ENCODE data around the gene SLC6A11. TPM values are rescaled to one million over a fixed set of nuclear protein-coding genes. Genes with fewer than 3 reads are reported as not detected.

The SLC6A11 gene
- total RNA-seq, 8 experiments from 2014 or later: 0.20 to 22.9 (median 0.71) TPM; not detected in 1

- in situ Hi-C loops (cut with MboI; ENCODE audit: low pct_unique_long_range_greater_than_20kb in 2 of 9, low sequenced_read_pairs in 9 of 9, unreplicated experiment in 9 of 9): no loop called here
- no peak for ATAC-seq (replicated peaks in 6 of 8)
- WGBS, 10 experiments: 20 to 80% (median 60%) methylated on average over 1 to 4 of the region's 8 CpGs; no CpG with 5 or more reads in 3 of the 10 experiments
- no peak overlapping the region for H3K4me3 ChIP-seq
- H3K27ac ChIP-seq: no peak overlapping the region
- H3K4me1 ChIP-seq (replicated peaks in 1 of 2): no peaks in the 10 kb centered on the region
Observed at GRCh38 chr3:10778492-10779292, 37.3 kb upstream of the SLC6A11 start.

DNA sequence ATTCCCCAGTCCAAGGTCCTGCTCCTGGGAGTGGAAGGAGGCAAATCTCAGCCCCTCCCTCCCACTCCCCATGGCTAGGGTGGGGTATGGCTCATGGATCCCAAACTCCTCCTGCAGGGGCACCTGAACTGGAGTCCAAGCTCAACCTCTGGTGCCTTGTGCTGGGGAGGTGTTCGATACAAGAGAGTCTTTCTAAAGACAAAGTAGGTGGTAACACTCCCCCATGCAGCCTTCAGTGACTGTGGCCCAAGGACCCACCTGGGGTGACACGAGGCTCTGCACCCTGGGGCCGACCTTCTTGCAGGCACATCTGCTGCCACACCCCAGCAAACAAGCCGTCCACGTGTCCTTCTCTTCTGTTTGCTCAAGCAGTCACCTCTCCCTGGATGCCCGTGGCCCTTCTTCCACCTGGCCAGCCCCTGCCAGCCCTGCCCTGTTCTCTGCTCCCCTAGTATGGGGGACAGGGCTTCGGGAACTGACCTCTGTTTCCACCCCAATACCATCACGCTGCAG is 36.7 kb upstream of the SLC6A11 start:
- H3K4me1 ChIP-seq (replicated peaks in 1 of 2): no peaks in the 10 kb centered on the region
- 0 to 89% (median 46%) methylated on average over 1 to 5 of the region's 8 CpGs; no CpG with 5 or more reads in 3 of the 10 experiments for WGBS, 10 experiments
- H3K27ac ChIP-seq: no peak overlapping the region
- ATAC-seq (replicated peaks in 6 of 8): no peak
- no peak overlapping the region for H3K4me3 ChIP-seq
- in situ Hi-C loops (cut with MboI; ENCODE audit: low pct_unique_long_range_greater_than_20kb in 2 of 9, low sequenced_read_pairs in 9 of 9, unreplicated experiment in 9 of 9): no loop called here

DNA sequence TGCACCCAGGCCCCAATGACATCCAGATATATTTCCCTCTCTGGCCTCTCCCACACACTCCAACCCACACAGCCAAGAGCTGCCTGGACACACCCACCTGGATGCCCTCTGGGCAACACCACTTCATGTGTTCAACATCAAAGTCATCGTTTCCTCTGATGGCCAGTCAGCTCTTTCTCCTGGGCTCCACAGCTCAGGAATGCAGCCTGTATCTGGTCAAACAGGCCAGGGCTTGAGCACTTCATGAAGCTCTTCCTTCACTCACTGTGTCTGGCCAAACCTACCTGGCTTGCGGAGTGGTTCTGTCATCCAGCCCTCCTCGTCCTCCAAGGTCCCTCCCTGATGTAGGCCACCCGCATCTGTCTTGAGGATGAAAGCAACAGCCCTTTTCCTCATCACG is 35.8 kb upstream of the SLC6A11 start:
- no peak for ATAC-seq (replicated peaks in 6 of 8)
- in situ Hi-C loops (cut with MboI; ENCODE audit: low pct_unique_long_range_greater_than_20kb in 2 of 9, low sequenced_read_pairs in 9 of 9, unreplicated experiment in 9 of 9): no loop called here
- Histone ChIP-seq H3K4me1 (replicated peaks in 1 of 2) (no peaks in the 10 kb centered on the region), H3K4me3 (no peak overlapping the region), H3K27ac (no peak overlapping the region)
- WGBS, 10 experiments: 30 to 100% (median 81%) methylated on average over 1 to 4 of the region's 5 CpGs; no CpG with 5 or more reads in 5 of the 10 experiments

- no peak for ATAC-seq (replicated peaks in 6 of 8)
- in situ Hi-C loops (cut with MboI; ENCODE audit: low pct_unique_long_range_greater_than_20kb in 2 of 9, low sequenced_read_pairs in 9 of 9, unreplicated experiment in 9 of 9): no loop called here
- H3K4me1 ChIP-seq (replicated peaks in 1 of 2): no peaks in the 10 kb centered on the region
- no peak overlapping the region for H3K27ac ChIP-seq
- H3K4me3 ChIP-seq: no peak overlapping the region
- 80 to 86% methylated on average over 1 to 4 of the region's 7 CpGs; no CpG with 5 or more reads in 8 of the 10 experiments for WGBS, 10 experiments
Observed at GRCh38 chr3:10780922-10781321, 35.1 kb upstream of the SLC6A11 start.

DNA sequence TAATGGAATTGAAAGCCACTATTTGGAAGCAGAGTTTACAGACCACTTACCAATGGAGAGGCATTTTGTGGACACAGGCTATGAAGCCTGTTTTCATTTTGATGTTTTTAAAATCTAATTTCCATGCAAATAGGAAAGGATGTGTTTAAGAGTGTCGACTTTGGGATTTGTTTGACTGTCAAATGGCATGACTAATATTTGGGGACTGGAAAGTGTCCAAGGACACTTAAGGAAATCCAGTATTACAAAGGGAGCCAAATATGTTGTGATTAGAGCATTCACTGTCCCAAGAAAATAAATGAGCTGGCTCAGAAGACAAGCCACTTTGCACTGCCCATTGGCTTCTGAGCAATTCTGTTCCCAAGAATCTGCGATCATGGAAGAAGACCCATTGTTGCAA is 34.0 kb upstream of the SLC6A11 start:
- no peak overlapping the region for H3K4me3 ChIP-seq
- in situ Hi-C loops (cut with MboI; ENCODE audit: low pct_unique_long_range_greater_than_20kb in 2 of 9, low sequenced_read_pairs in 9 of 9, unreplicated experiment in 9 of 9): no loop called here
- 0 to 100% (median 80%) methylated on average over 1 to 2 of the region's 2 CpGs; no CpG with 5 or more reads in 1 of the 10 experiments for WGBS, 10 experiments
- no peaks in the 10 kb centered on the region for H3K4me1 ChIP-seq (replicated peaks in 1 of 2)
- no peak overlapping the region for H3K27ac ChIP-seq
- no peak for ATAC-seq (replicated peaks in 6 of 8)

DNA sequence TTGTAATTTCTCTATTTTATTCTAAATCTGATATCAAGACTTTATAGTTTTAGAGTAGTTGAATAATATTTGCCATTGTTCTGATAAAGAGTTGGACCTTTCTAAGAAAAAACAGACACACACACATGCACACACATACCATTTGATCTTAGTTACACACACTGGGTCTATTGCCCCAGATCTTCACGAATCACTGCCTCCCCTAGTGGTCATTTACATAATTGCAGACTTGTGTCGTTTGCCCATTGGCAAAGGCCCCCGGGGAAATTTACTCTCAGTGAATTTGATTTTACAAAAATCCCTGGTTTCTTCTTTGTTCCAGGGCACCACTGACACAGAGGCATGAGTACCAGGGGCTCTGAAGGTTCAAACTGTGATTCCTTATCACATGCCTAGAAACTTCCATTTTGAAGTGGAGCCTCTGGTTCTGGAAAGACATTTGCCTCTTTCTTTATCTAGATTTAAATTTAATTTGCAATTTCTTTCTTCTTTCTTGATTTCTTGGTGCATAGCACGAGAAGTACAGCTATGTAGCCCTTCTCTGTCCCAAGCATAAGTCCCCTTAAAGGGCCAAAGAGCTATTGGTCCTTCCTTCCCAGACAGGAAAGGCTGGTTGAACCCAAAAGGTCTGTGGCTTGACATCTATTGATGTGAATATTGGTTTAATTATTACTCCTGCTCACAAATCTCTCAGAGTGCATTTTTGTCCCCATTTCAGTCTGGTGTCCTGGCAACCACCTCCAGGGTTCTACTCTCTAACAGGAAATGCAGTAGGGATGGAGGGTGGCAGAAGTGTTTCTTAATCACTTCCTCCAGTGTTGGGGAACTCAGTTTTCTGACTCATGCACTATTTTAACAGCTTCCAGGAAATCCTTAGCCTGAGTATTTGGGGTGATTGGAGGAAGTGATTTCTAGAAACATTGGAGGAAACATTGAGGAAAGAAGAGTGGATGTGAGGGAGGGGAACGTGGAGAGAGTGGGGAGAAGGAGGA is 32.4 kb upstream of the SLC6A11 start:
- in situ Hi-C loops (cut with MboI; ENCODE audit: low pct_unique_long_range_greater_than_20kb in 2 of 9, low sequenced_read_pairs in 9 of 9, unreplicated experiment in 9 of 9): no loop called here
- 0 to 35% (median 19%) methylated on average over 1 to 5 of the region's 5 CpGs for WGBS, 10 experiments
- Histone ChIP-seq H3K4me3 (no peak overlapping the region), H3K27ac (no peak overlapping the region), H3K4me1 (replicated peaks in 1 of 2) (no peaks in the 10 kb centered on the region)
- peak in 1 of 8 experiments; percentile 22 for ATAC-seq (replicated peaks in 6 of 8)

DNA sequence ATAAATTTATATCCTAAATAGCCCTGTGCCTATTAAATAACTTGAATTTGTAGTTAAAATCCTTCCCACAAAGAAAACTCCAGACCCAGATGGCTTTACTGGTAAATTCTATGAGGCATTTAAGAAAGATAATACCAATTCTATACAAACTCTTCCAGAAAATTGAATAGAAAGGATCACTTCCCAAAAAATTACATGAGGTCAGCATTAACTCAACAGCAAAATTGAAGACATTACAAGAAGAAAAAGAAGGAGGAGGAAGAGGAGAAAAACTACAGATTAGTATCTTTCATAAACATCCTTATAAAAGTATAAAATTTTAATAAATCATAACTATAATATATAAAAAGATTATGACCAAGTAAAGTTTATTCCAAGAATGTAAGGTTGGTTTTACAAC is 29.4 kb upstream of the SLC6A11 start:
- no peak for ATAC-seq (replicated peaks in 6 of 8)
- Histone ChIP-seq H3K4me1 (replicated peaks in 1 of 2) (no peaks in the 10 kb centered on the region), H3K4me3 (no peak overlapping the region), H3K27ac (no peak overlapping the region)
- in situ Hi-C loops (cut with MboI; ENCODE audit: low pct_unique_long_range_greater_than_20kb in 2 of 9, low sequenced_read_pairs in 9 of 9, unreplicated experiment in 9 of 9): no loop called here

GRCh38 chr3:10788451-10788850 is 27.6 kb upstream of the SLC6A11 start:
- H3K4me1 ChIP-seq (replicated peaks in 1 of 2): no peaks in the 10 kb centered on the region
- no peak for ATAC-seq (replicated peaks in 6 of 8)
- in situ Hi-C loops (cut with MboI; ENCODE audit: low pct_unique_long_range_greater_than_20kb in 2 of 9, low sequenced_read_pairs in 9 of 9, unreplicated experiment in 9 of 9): no loop called here
- no peak overlapping the region for H3K27ac ChIP-seq
- WGBS, 10 experiments: 0 to 50% (median 18%) methylated on average over 1 of the region's 1 CpG; no CpG with 5 or more reads in 4 of the 10 experiments
- H3K4me3 ChIP-seq: no peak overlapping the region

GRCh38 chr3:10790713-10791112 is 25.3 kb upstream of the SLC6A11 start:
- no peak for ATAC-seq (replicated peaks in 6 of 8)
- in situ Hi-C loops (cut with MboI; ENCODE audit: low pct_unique_long_range_greater_than_20kb in 2 of 9, low sequenced_read_pairs in 9 of 9, unreplicated experiment in 9 of 9): no loop called here
- H3K27ac ChIP-seq: no peak overlapping the region
- no peaks in the 10 kb centered on the region for H3K4me1 ChIP-seq (replicated peaks in 1 of 2)
- WGBS, 10 experiments: 20 to 100% (median 88%) methylated on average over 1 of the region's 1 CpG; no CpG with 5 or more reads in 1 of the 10 experiments
- no peak overlapping the region for H3K4me3 ChIP-seq

DNA sequence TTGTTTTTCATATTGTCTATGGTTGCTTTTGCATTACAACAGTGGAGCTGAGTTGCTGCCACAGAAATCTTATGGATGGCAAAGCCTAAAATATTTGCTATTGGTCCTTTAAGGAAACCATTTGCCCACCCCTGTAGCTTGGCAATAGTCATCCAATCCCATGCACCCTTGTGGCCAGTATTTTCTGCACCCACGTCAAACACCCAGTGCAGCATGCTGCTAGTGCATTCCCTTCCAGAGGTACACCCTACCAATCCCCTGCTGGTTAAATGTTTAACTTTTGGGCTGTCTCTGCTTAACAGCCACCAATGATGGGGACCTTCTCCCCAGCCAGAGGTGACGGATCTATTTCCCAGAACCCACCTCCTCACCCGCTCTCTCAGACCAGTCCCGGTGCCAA is 23.8 kb upstream of the SLC6A11 start:
- in situ Hi-C loops (cut with MboI; ENCODE audit: low pct_unique_long_range_greater_than_20kb in 2 of 9, low sequenced_read_pairs in 9 of 9, unreplicated experiment in 9 of 9): no loop called here
- Histone ChIP-seq H3K27ac (no peak overlapping the region), H3K4me1 (replicated peaks in 1 of 2) (no peaks in the 10 kb centered on the region), H3K4me3 (no peak overlapping the region)
- 0 to 100% (median 24%) methylated on average over 1 to 4 of the region's 4 CpGs; no CpG with 5 or more reads in 2 of the 10 experiments for WGBS, 10 experiments
- ATAC-seq (replicated peaks in 6 of 8): no peak

- 0 to 74% (median 20%) methylated on average over 1 to 3 of the region's 5 CpGs; no CpG with 5 or more reads in 2 of the 10 experiments for WGBS, 10 experiments
- H3K4me3 ChIP-seq: no peak overlapping the region
- no peaks in the 10 kb centered on the region for H3K4me1 ChIP-seq (replicated peaks in 1 of 2)
- ATAC-seq (replicated peaks in 6 of 8): no peak
- H3K27ac ChIP-seq: no peak overlapping the region
- in situ Hi-C loops (cut with MboI; ENCODE audit: low pct_unique_long_range_greater_than_20kb in 2 of 9, low sequenced_read_pairs in 9 of 9, unreplicated experiment in 9 of 9): no loop called here
Observed at GRCh38 chr3:10798600-10799367, 17.2 kb upstream of the SLC6A11 start.

- H3K4me3 ChIP-seq: no peak overlapping the region
- no peak for ATAC-seq (replicated peaks in 6 of 8)
- H3K4me1 ChIP-seq (replicated peaks in 1 of 2): no peaks in the 10 kb centered on the region
- in situ Hi-C loops (cut with MboI; ENCODE audit: low pct_unique_long_range_greater_than_20kb in 2 of 9, low sequenced_read_pairs in 9 of 9, unreplicated experiment in 9 of 9): no loop called here
- H3K27ac ChIP-seq: no peak overlapping the region
- WGBS, 10 experiments: 0 to 81% (median 60%) methylated on average over 1 to 2 of the region's 2 CpGs; no CpG with 5 or more reads in 3 of the 10 experiments
Observed at GRCh38 chr3:10804183-10804648, 11.8 kb upstream of the SLC6A11 start.

Measured in motor neuron (in vitro differentiated cells).